Prostate gland (tissue), 2 donors: ENCODE data around the gene SYTL1. TPM values are rescaled to one million over a fixed set of nuclear protein-coding genes. Genes with fewer than 3 reads are reported as not detected.
"Not testable (repeated sequence)": the region's sequence is repeated elsewhere in the genome, so short reads cannot be mapped to it uniquely, and the experiment has no call there.

ENCODE experiments used
- DNase-seq: peaks from one replicate; pipeline ENCODE4 v3.0.0-alpha.2; 2019; ENCODE audit warnings: low spot score
- H3K27ac ChIP-seq, 2 donors: fragments of 200-600 bp; sonication (generic); 2 replicates each; pipeline ENCODE4 v1.5.1; 2017 to 2019
- H3K27me3 ChIP-seq: fragments of 200-600 bp; sonication (generic); replicated peaks from 2 replicates; pipeline ENCODE4 v1.5.1; 2019; ENCODE audit not compliant: insufficient read depth
- H3K36me3 ChIP-seq, 2 donors: fragments of 200-600 bp; sonication (generic); 1 replicate in 1 of 2; 2 replicates in 1 of 2; pipeline versions ENCODE4 v1.5.1 to v1.8.1; 2017 to 2019
- H3K4me1 ChIP-seq: fragments of 200-600 bp; sonication (generic); replicated peaks from 2 replicates; pipeline ENCODE4 v1.5.1; 2019
- H3K4me3 ChIP-seq, 2 donors: fragments of 200-600 bp; sonication (generic); 2 replicates each; pipeline ENCODE4 v1.5.1; 2017 to 2019
- H3K9me3 ChIP-seq: fragments of 200-600 bp; sonication (generic); 2 replicates; pipeline ENCODE4 v1.5.1; 2017
- CTCF ChIP-seq, 4 experiments: fragments of 200-600 bp in 2 of 4; fragments of 450-650 bp in 2 of 4; sonication (generic) in 2 of 4; IDR thresholded peaks; 1 replicate in 3 of 4; 2 replicates in 1 of 4; pipeline ENCODE4 v1.5.1; 2016 to 2019; ENCODE audit warnings: antibody characterized with exemption in 4 of 4, mild to moderate bottlenecking in 2 of 4, moderate library complexity in 2 of 4
- POLR2A ChIP-seq: fragments of 450-650 bp; IDR thresholded peaks from one replicate; pipeline ENCODE4 v1.6.1; 2016; ENCODE audit warnings: antibody characterized with exemption, mild to moderate bottlenecking
- POLR2AphosphoS5 ChIP-seq: sonication (generic); formaldehyde crosslinking; IDR thresholded peaks from one replicate; pipeline ENCODE4 v1.6.1; 2017; ENCODE audit warnings: antibody characterized with exemption
- WGBS: methylation state at CpG from one replicate; pipeline ENCODE4 v1.1.5; 2018; 5-methylcytosine and 5-hydroxymethylcytosine counted together
- intact Hi-C: fragments of 100-400 bp; cut with DNase I; formaldehyde crosslinking; loops from one replicate; pipeline ENCODE4 v1.14.2; 2022
- total RNA-seq, 2 donors: library from RNA; depleted of rRNA; stranded (reverse); fragments of >200 nt; gene quantifications; one replicate each; pipeline ENCODE4 v1.1.0, GENCODE V29; 2016

SYTL1 gene
- total RNA-seq, 2 donors from 2014 or later, result 94.7 to 217 TPM

GRCh38 chr1:27383661-27384060 lies 41.8 kb downstream of the SYTL1 start:
- DNase-seq, result no peak
- H3K36me3 ChIP-seq, result no peaks in the 10 kb centered on the region
- TF ChIP-seq CTCF (IDR thresholded peaks at IDR 0.05) (no peak), POLR2A (no peak), POLR2AphosphoS5 (no peak)
- WGBS, result 83% methylated on average over 13 of the region's 13 CpGs
- H3K9me3 ChIP-seq, result no peaks in the 10 kb centered on the region
- H3K4me1 ChIP-seq, result peaks cover 4% of the 10 kb centered on the region
- H3K27ac ChIP-seq, result no peak overlapping the region
- no peak overlapping the region for H3K4me3 ChIP-seq
- intact Hi-C loops, result loop anchor here (10.0 kb wide), 1 partner anchor 279 kb away; no protein-coding TSS in a partner anchor
- H3K27me3 ChIP-seq, result no peaks in the 10 kb centered on the region

- not testable (repeated sequence) for H3K9me3 ChIP-seq, DNase-seq, H3K27me3 ChIP-seq, H3K4me3 ChIP-seq, H3K36me3 ChIP-seq, H3K4me1 ChIP-seq, H3K27ac ChIP-seq
- 92% methylated on average over 3 of the region's 3 CpGs for WGBS
- intact Hi-C loops, result loop anchor here (10.0 kb wide), 1 partner anchor 280 kb away; no protein-coding TSS in a partner anchor
Observed at GRCh38 chr1:27384797-27385196, 43.0 kb downstream of the SYTL1 start.

- Histone ChIP-seq H3K4me3 (no peak overlapping the region), H3K4me1 (peaks cover 14% of the 10 kb centered on the region), H3K27me3 (no peaks in the 10 kb centered on the region), H3K9me3 (no peaks in the 10 kb centered on the region), H3K36me3 (no peaks in the 10 kb centered on the region), H3K27ac (no peak overlapping the region)
- intact Hi-C loops, result loop anchor here (2.0 to 10.0 kb wide), 2 partner anchors 32 to 284 kb away; no protein-coding TSS in a partner anchor
- 40% methylated on average over 5 of the region's 5 CpGs for WGBS
- TF ChIP-seq POLR2AphosphoS5 (peak; percentile 65), POLR2A (no peak), CTCF (IDR thresholded peaks at IDR 0.05) (peak; percentile 89 to 96 (median 94))
- DNase-seq, result peak; percentile 75
Observed at GRCh38 chr1:27388337-27389005, 46.6 kb downstream of the SYTL1 start.

GRCh38 chr1:27391511-27392095 lies 49.8 kb downstream of the SYTL1 start:
- peak overlapping the region in 1 of 2 donors; percentile 40 for H3K4me3 ChIP-seq
- no peaks in the 10 kb centered on the region for H3K9me3 ChIP-seq
- intact Hi-C loops, result loop anchor here (5.0 to 10.0 kb wide), 2 partner anchors 271 to 347 kb away; no protein-coding TSS in a partner anchor
- peak overlapping the region; percentile 15 to 63 for H3K27ac ChIP-seq
- H3K4me1 ChIP-seq, result peaks cover 14% of the 10 kb centered on the region
- peak; percentile 50 for DNase-seq
- WGBS, result 11% methylated on average over 13 of the region's 13 CpGs
- TF ChIP-seq POLR2AphosphoS5, result peak; percentile 15
- peak; percentile 14 for TF ChIP-seq POLR2A
- TF ChIP-seq CTCF (IDR thresholded peaks at IDR 0.05), result no peak
- no peaks in the 10 kb centered on the region for H3K36me3 ChIP-seq
- no peaks in the 10 kb centered on the region for H3K27me3 ChIP-seq

- H3K9me3 ChIP-seq, result no peaks in the 10 kb centered on the region
- H3K36me3 ChIP-seq, result no peaks in the 10 kb centered on the region
- peak within 1 kb of the TSS; percentile 15 to 63 for H3K27ac ChIP-seq
- H3K27me3 ChIP-seq, result no peaks in the 10 kb centered on the region
- H3K4me3 ChIP-seq, result peak within 1 kb of the TSS; percentile 21 to 40
- WGBS, result 1% methylated on average over 56 of the region's 69 CpGs
- intact Hi-C loops, result loop anchor here (5.0 to 10.0 kb wide), 2 partner anchors 270 to 347 kb away; no protein-coding TSS in a partner anchor
- peak; percentile 88 for DNase-seq
- TF ChIP-seq CTCF (IDR thresholded peaks at IDR 0.05) (peak; percentile 21 to 75 (median 62)), POLR2A (peak; percentile 32), POLR2AphosphoS5 (peak; percentile 86)
- peaks cover 14% of the 10 kb centered on the region for H3K4me1 ChIP-seq
Observed at GRCh38 chr1:27392096-27392777, 50.4 kb downstream of the SYTL1 start, which contains the start of gene GPR3. GPR3 (plus strand) TSS chr1:27392622; CDS start chr1:27393799, 1,177 bp downstream.
